Calu3 (cell line): ENCODE data around the gene SLC22A12. TPM values are rescaled to one million over a fixed set of nuclear protein-coding genes. Genes with fewer than 3 reads are reported as not detected.

Experiments used
- BruUV-seq: library from RNA; stranded (reverse); fragments of 400-500 nt; replicated peaks from 2 replicates; lab custom pipeline; 2021; lab: Mats Ljungman, UMichigan
- CTCF ChIA-PET: fragments of 300-600 bp; sonication (Branson Sonifier 250); formaldehyde crosslinking; loops from one replicate; lab custom pipeline; 2022; ENCODE audit warnings: antibody characterized with exemption; lab: Charles Lee
- DNase-seq: peaks from one replicate; pipeline ENCODE4 v3.0.0; 2022
- H3K27ac Mint-ChIP-seq: one replicate; pipeline ENCODE4 v1.8.0; 2022; ENCODE audit warnings: mixed read lengths; ENCODE audit not compliant: unreplicated experiment
- H3K27me3 Mint-ChIP-seq: one replicate; pipeline ENCODE4 v1.8.0; 2022; ENCODE audit warnings: mixed read lengths; ENCODE audit not compliant: unreplicated experiment
- H3K36me3 Mint-ChIP-seq: one replicate; pipeline ENCODE4 v1.8.0; 2022; ENCODE audit warnings: mild to moderate bottlenecking, moderate library complexity, mixed read lengths; ENCODE audit not compliant: insufficient read depth, unreplicated experiment
- H3K4me1 Mint-ChIP-seq: one replicate; pipeline ENCODE4 v1.8.0; 2022; ENCODE audit warnings: mild to moderate bottlenecking, low read depth, mixed read lengths; ENCODE audit not compliant: unreplicated experiment
- H3K4me3 Mint-ChIP-seq: one replicate; pipeline ENCODE4 v1.8.0; 2022; ENCODE audit warnings: mild to moderate bottlenecking, low read depth, moderate library complexity, mixed read lengths; ENCODE audit not compliant: unreplicated experiment
- H3K9me3 Mint-ChIP-seq: one replicate; pipeline ENCODE4 v1.8.0; 2022; ENCODE audit warnings: low read depth, mixed read lengths; ENCODE audit not compliant: unreplicated experiment
- intact Hi-C: fragments of 100-400 bp; cut with micrococcal nuclease; formaldehyde crosslinking; loops from one replicate; pipeline ENCODE4 v1.10.0; 2022; ENCODE audit not compliant: unreplicated experiment
- total RNA-seq: library from RNA; stranded (reverse); gene quantifications from 2 replicates; pipeline ENCODE4 v1.2.3, GENCODE V29; 2022
- TF ChIP-seq, protein P1 (sequence below): fragments of 200-600 bp; IDR thresholded peaks from one replicate; pipeline ENCODE4 v1.8.0; 2022; ENCODE audit warnings: antibody characterized with exemption; ENCODE audit not compliant: unreplicated experiment

SLC22A12 gene
- total RNA-seq, 1 experiment from 2014 or later: not detected

DNA sequence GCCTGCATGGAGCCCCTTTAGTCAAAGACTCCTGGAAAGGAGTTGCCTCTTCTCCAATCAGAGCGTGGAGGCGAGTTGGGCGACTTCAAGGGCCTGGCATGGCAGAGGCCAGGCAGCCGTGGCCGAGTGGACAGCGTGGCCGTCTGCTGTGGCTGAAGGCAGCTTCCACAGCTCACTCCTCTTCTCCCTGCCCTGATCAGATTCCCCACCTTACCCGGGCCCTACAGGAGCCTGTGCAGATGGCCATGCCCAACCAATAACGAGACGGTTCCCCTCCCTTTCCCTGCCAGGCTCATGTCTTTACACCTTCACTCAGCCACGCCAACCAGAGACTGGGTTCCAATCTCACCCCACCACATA lies 20.0 kb upstream of the SLC22A12 start:
- H3K27me3 Mint-ChIP-seq: peaks cover 21% of the 10 kb centered on the region
- H3K9me3 Mint-ChIP-seq: no peaks in the 10 kb centered on the region
- TF ChIP-seq, protein P1, sequence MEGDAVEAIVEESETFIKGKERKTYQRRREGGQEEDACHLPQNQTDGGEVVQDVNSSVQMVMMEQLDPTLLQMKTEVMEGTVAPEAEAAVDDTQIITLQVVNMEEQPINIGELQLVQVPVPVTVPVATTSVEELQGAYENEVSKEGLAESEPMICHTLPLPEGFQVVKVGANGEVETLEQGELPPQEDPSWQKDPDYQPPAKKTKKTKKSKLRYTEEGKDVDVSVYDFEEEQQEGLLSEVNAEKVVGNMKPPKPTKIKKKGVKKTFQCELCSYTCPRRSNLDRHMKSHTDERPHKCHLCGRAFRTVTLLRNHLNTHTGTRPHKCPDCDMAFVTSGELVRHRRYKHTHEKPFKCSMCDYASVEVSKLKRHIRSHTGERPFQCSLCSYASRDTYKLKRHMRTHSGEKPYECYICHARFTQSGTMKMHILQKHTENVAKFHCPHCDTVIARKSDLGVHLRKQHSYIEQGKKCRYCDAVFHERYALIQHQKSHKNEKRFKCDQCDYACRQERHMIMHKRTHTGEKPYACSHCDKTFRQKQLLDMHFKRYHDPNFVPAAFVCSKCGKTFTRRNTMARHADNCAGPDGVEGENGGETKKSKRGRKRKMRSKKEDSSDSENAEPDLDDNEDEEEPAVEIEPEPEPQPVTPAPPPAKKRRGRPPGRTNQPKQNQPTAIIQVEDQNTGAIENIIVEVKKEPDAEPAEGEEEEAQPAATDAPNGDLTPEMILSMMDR: no peak
- intact Hi-C loops: no loop called here
- no peak overlapping the region for H3K4me3 Mint-ChIP-seq
- DNase-seq: no peak
- no TSS peak for BruUV-seq
- CTCF ChIA-PET: no interaction called here
- H3K27ac Mint-ChIP-seq: no peak overlapping the region
- H3K4me1 Mint-ChIP-seq: peaks cover 6% of the 10 kb centered on the region
- H3K36me3 Mint-ChIP-seq: no peaks in the 10 kb centered on the region

DNA sequence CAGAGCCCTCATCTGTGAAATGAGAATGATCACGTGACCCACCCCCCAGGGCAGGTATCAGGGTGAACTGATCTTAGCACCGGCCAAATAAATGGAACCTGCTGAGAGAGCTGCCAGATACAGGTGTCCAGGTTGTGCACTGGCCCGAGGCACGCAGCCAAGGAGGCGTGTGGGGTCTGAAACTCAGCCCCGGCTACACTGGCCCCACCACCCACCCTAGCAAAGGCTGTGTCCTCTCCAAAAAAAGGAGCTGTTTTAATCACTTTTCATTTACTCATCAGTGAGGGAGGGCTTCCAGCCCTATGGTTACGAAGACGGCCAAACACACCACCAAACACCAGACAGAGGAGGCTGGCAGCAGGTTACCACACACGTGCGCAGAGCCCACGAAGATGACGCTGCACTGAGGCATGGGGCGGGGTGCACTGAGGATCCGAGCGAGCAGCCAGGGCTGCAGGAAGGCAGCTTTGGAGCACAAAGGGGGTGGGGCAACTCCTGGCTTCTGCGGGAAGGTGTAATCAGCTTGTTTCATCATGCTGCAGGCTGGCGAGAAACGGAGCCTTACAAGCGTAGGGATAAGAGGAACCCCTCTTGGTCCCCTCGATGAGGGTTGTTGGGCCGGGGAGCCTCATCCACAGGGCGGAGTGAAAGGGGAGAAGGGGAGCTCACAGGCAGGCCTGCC lies 19.5 kb upstream of the SLC22A12 start:
- DNase-seq: no peak
- intact Hi-C loops: no loop called here
- H3K27me3 Mint-ChIP-seq: peaks cover 16% of the 10 kb centered on the region
- no peak overlapping the region for H3K4me3 Mint-ChIP-seq
- H3K9me3 Mint-ChIP-seq: no peaks in the 10 kb centered on the region
- H3K27ac Mint-ChIP-seq: no peak overlapping the region
- H3K4me1 Mint-ChIP-seq: peaks cover 2% of the 10 kb centered on the region
- H3K36me3 Mint-ChIP-seq: no peaks in the 10 kb centered on the region
- CTCF ChIA-PET: interaction anchor here (0.6 kb wide), 1 partner anchor 1487 kb away, joined by 3 read pairs; no protein-coding TSS in a partner anchor
- no TSS peak for BruUV-seq
- TF ChIP-seq, protein P1: no peak

DNA sequence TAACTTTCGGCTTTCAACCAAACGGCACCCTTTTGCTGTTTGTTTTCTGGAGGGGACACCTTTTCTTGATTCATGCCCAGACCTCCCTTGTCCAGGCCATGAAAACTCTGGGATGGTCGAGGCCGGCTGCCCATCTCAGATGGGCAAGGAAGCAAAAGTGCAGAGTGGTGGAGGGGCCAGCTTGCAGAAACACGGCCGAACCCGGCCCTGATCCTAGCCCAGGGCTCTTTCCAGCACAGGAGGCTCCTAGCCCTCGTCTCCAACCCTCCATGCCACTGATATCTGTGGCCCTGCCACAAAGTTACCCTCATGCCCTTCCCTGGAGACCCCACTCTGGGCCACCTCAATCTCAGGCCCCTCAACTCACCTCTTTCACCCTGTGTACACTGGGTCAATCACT lies 18.9 kb upstream of the SLC22A12 start:
- CTCF ChIA-PET: interaction anchor here (0.6 kb wide), 1 partner anchor 1487 kb away, joined by 3 read pairs; no protein-coding TSS in a partner anchor
- no peak overlapping the region for H3K27ac Mint-ChIP-seq
- intact Hi-C loops: no loop called here
- no peaks in the 10 kb centered on the region for H3K4me1 Mint-ChIP-seq
- TF ChIP-seq, protein P1: no peak
- peaks cover 10% of the 10 kb centered on the region for H3K27me3 Mint-ChIP-seq
- no TSS peak for BruUV-seq
- no peak for DNase-seq
- no peak overlapping the region for H3K4me3 Mint-ChIP-seq
- no peaks in the 10 kb centered on the region for H3K36me3 Mint-ChIP-seq
- no peaks in the 10 kb centered on the region for H3K9me3 Mint-ChIP-seq

DNA sequence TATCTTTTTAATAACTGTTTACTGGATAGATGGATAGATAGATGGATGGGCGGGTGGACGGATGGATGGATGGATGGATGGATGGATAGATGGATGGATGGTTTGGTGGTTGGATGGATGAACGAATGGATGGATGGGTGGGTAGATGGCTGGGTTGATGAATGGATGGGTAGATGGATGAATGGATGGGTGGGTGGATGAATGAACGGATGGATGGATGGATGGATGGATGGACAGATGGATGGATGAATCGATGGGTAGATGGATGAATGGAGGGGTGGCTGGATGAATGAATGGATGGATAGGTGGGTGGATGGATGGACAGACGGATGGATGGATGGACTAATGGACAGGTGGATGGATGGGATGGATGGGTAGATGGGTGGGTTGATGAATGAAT lies 13.8 kb upstream of the SLC22A12 start:
- CTCF ChIA-PET: no interaction called here
- TF ChIP-seq, protein P1: no peak
- DNase-seq: no peak
- BruUV-seq: no TSS peak
- Mint-ChIP-seq H3K4me3 (no peak overlapping the region), H3K36me3 (no peaks in the 10 kb centered on the region), H3K4me1 (no peaks in the 10 kb centered on the region), H3K27me3 (no peaks in the 10 kb centered on the region), H3K27ac (no peak overlapping the region), H3K9me3 (no peaks in the 10 kb centered on the region)
- intact Hi-C loops: no loop called here
